HL-60 (cell line): ENCODE data around the gene DNAH14.

ENCODE experiments used
- CTCF ChIP-seq: IDR thresholded peaks from one replicate; pipeline ENCODE4 v1.5.1; 2011; ENCODE audit warnings: low read length, control low read depth, inconsistent platforms; ENCODE audit not compliant: insufficient read depth
- GABPA ChIP-seq: IDR thresholded peaks from 2 replicates; pipeline ENCODE4 v1.6.1; 2012; ENCODE audit warnings: low read depth
- POLR2AphosphoS5 ChIP-seq: IDR thresholded peaks from 2 replicates; pipeline ENCODE4 v1.6.1; 2012; ENCODE audit warnings: low read depth
- TF ChIP-seq, protein P1 (sequence below): IDR thresholded peaks from 2 replicates; pipeline ENCODE4 v1.6.1; 2012; ENCODE audit warnings: low read depth; ENCODE audit not compliant: insufficient replicate concordance

GRCh38 chr1:225070972-225071371, 141.5 kb downstream of the DNAH14 start:
- TF ChIP-seq CTCF = no peak
- TF ChIP-seq, protein P1, sequence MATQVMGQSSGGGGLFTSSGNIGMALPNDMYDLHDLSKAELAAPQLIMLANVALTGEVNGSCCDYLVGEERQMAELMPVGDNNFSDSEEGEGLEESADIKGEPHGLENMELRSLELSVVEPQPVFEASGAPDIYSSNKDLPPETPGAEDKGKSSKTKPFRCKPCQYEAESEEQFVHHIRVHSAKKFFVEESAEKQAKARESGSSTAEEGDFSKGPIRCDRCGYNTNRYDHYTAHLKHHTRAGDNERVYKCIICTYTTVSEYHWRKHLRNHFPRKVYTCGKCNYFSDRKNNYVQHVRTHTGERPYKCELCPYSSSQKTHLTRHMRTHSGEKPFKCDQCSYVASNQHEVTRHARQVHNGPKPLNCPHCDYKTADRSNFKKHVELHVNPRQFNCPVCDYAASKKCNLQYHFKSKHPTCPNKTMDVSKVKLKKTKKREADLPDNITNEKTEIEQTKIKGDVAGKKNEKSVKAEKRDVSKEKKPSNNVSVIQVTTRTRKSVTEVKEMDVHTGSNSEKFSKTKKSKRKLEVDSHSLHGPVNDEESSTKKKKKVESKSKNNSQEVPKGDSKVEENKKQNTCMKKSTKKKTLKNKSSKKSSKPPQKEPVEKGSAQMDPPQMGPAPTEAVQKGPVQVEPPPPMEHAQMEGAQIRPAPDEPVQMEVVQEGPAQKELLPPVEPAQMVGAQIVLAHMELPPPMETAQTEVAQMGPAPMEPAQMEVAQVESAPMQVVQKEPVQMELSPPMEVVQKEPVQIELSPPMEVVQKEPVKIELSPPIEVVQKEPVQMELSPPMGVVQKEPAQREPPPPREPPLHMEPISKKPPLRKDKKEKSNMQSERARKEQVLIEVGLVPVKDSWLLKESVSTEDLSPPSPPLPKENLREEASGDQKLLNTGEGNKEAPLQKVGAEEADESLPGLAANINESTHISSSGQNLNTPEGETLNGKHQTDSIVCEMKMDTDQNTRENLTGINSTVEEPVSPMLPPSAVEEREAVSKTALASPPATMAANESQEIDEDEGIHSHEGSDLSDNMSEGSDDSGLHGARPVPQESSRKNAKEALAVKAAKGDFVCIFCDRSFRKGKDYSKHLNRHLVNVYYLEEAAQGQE = no peak
- TF ChIP-seq POLR2AphosphoS5 = no peak
- TF ChIP-seq GABPA = no peak
